Activated CD4-positive, alpha-beta T cell treated with anti-CD3 and anti-CD28 coated beads for 48 hours (primary cell): ENCODE data around the gene COL15A1.

ENCODE experiments used
- DNase-seq: peaks from one replicate; pipeline ENCODE4 v3.0.0-alpha.2; 2020

The COL15A1 gene

GRCh38 chr9:98951967-98952366, 8.3 kb downstream of the COL15A1 start:
- no peak for DNase-seq

DNA sequence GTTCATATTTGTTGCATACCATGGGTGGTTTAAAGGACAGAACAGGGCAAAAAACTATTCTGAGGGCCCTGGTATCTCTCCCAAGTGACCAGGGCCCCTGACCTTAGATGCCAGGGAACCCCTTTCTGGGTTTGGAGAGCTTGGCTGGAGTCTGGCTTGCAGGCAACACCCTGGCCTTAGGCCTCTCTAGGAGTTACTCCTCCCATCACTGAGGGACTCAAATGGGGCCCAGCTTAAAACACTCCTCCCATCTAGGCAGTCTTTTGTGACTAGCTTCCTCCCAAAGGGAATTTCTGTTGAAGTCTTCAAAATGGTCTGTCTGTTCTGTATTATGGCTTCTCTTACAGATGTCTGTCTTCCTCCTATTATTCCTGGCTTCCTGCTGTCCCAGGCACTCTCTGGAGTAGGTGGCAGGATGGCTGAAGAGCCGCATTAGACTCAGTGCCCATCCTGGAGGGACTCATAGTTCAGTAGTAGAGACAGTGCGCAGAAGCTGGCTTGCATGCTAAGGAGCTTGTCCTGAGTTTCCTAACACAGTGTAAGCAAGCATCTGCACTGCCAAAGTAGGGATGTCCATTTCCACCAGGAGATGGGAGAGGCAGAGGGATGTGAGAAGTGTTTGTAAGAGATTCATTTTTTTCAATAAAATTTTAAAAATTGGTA, 10.0 kb downstream of the COL15A1 start:
- DNase-seq = no peak

DNA sequence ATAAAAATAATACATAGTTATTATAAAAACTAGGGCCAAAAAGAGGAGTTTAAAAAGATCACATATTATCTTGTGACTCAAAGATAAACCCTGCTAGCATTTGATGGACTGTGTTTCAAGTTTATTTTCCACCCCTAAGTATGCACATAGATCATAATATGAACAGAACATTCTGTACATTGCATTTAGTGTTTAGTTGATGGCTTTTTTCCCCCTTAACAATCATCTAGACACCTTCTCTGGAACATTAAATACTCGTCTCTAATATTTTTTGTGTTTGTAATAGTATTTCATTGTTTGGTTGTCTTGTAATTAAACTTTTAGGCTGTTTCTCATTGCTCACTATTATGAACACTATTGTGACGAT, 10.5 kb downstream of the COL15A1 start:
- DNase-seq = no peak

- no peak for DNase-seq
Measured at GRCh38 chr9:98955259-98955658, 11.6 kb downstream of the COL15A1 start.

DNA sequence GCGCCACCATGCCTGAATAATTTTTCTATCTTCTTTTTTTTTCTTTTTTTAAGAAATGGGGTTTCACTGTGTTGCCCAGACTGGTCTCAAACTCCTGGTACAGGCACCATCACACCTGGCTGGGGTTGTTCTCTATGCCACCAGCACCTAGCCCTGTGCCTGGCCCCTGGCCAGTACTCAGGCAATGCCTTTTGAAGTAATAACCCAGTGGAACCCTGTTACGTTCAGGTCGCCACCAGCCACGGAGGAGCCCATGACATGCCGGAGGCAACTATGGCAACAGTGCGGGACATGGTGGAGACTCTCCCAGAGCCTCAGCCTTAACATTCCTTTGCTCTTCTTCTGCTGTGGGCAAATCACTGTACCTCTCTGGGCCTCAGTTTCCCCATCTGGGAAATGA, 14.1 kb downstream of the COL15A1 start:
- DNase-seq = no peak

GRCh38 chr9:98958271-98958984, 14.7 kb downstream of the COL15A1 start:
- no peak for DNase-seq

- DNase-seq = no peak
Measured at GRCh38 chr9:98960409-98960808, 16.7 kb downstream of the COL15A1 start.

DNA sequence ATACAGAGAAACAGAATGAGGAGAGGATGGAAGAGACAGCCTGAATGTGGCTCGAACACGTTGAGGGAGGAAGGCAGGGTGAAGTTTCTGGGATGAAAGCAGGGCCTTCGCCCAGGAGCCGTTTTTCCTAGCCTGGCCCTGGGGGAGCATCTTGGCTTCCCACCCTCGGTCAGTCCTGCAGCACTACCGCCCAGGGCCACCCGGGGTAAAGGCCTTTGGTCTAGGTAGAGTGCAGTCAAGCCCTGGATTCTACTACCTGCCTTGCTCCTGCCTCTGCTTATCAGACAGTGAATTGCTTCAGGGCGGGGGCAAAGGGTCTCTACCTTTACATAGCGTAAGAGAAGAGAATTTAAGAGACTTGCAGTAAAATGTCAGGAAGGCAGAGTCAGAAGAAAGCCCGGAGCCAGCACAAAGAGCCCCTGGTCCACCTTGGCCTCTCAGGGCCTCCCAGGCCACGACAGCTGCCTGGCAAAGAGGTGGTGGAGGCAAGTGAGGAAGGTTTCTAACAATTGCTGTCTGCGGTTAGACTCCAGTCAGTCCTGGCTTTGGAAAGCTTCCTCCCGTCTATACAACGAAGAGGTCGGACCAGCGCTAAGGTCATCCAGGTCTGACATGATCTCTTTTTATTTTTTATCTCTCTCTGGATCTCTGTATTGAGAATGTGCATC, 17.9 kb downstream of the COL15A1 start:
- DNase-seq = no peak

GRCh38 chr9:98962181-98962560, 18.5 kb downstream of the COL15A1 start:
- no peak for DNase-seq

DNA sequence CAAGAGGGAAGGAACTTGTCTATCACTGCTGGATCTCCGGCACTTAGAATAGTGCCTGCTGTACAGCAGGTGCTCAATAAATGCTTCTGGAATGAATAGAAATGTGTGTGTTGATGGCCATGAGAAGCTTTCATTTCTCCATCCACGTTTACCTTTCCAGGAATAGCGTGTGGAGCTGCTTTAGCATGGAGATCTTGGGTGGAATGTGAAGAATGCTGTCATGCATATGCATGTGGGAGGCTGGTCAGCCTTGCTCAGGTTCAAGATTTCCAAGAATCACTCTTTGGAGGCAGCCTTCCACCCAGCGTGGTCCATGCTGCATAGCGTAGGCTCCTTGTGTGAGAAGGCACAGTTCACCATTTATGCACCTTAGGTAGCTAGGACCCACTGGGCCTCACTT, 19.2 kb downstream of the COL15A1 start:
- DNase-seq = no peak

DNA sequence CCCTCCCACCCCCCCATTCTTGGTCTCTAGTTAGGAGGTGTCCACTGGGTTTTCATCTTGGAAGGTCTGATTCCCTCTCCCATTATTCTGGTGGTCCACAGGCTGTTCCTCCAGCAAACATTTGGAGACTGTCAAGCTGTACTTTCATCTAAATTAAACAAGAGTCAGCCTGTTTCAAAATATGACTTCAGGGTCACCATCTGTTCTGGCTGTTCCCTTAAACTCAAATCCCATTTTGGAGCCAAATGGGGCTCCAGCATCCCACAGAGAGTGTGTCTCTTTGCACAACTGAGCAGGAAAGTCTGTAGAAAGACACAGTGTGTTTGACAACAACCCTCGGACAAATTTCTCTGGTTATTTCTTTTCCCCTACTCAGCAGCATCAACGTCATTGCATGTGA, 20.5 kb downstream of the COL15A1 start:
- DNase-seq = no peak

DNA sequence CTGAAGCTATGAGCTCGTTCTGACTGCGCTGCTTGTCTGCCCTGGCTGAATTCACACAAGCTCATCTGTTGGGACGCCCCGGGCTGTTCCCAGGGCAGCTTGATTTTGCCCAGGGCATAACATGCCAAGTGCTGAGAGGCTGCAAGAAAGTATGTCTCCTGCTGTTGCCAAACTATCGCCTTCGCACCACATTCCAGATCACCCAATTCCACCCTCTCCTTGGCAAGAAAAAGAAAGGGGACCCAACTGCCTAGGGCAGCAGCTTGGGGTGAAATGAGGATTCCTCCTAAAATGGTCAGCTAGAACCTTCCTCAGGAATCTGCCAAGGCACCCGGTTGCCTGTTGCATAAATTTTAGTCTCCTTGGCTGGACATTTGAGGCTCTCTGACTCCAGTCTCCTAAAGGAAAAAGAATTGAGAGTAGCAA, 21.2 kb downstream of the COL15A1 start:
- DNase-seq = no peak

- DNase-seq = no peak
Measured at GRCh38 chr9:98966676-98967075, 23.0 kb downstream of the COL15A1 start.

GRCh38 chr9:98967257-98967656, 23.6 kb downstream of the COL15A1 start:
- no peak for DNase-seq

DNA sequence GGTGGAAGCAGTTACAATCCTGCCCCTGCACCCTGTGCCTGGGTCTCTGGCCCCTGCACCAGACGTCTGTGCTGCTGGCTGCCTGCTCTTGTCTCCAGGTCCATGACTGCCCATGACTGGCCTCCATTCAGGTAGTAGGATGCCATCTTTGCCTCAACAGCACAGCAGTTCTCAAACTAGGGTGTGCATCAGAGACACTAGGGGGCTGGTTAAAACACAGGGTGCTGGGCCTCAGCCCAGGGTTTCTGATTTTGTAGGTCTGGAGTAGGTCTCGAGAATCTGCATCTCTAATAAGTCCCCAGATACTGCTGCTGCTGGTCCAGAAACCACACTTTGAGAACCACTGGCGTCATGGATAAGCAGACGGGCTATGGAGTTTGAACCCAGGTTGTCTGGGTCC, 24.0 kb downstream of the COL15A1 start:
- DNase-seq = no peak

DNA sequence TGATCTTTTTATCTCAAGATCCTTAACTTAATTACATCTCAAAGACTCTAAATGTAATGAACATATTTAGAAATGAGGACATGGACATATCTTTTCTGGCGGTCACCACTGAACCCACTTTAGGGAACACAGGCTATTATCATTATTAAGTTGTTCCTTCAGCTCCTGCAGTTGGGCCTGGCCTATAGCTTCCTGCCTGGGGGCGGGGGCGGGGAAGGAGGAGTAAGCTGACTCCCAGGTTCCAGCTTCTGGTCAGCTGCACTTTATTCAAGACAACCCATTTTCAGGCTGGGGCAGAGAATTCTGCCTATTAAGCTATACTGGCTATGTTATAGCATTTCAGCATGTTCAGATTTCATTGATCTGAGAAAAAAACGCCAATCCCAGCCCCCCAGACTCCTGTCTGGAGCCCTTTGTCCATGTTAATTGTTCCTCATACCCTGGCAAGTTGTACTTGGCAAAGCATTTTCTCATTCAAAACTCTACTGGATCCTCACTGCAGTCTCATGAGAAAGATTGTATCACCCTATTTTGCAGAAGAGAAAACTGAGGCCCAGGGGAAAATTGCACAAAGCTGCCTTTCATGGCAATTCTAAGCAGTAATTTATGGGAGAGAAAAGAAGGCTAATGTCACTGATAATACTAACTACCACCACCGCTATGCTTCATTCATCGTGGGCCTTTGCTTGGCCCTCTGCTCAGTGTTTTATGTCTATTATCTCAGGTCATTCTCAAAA, 25.1 kb downstream of the COL15A1 start:
- DNase-seq = no peak

DNA sequence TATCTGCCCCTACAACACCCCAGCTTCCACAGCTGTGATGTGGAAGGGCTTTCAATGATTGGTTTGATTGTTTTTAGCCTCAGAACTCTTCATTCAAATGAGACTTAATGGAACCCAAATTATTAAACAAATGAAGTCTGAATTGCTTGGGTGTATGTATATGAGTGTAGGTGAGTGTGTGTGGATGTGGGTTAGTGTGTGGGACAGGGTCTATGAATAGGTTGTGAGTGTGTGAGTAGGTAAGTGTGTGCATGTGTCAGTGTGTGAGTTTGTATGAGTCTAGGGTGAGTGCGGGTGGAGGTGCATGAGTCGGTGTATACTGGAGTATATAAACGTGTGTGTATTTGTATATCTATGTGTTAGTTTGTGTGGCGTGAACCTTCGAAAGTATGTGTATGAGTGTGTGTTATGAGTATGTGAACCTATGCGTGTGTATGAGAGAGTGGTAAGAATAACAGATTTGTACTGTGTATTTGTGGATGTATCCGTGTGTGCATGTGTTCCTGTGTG, 26.9 kb downstream of the COL15A1 start:
- no peak for DNase-seq

GRCh38 chr9:98971168-98971914, 27.6 kb downstream of the COL15A1 start:
- no peak for DNase-seq

- DNase-seq = no peak
Measured at GRCh38 chr9:98971915-98972223, 28.2 kb downstream of the COL15A1 start.

GRCh38 chr9:98972716-98973115, 29.0 kb downstream of the COL15A1 start:
- DNase-seq = no peak

- DNase-seq = no peak
Measured at GRCh38 chr9:98973171-98973570, 29.5 kb downstream of the COL15A1 start.

DNA sequence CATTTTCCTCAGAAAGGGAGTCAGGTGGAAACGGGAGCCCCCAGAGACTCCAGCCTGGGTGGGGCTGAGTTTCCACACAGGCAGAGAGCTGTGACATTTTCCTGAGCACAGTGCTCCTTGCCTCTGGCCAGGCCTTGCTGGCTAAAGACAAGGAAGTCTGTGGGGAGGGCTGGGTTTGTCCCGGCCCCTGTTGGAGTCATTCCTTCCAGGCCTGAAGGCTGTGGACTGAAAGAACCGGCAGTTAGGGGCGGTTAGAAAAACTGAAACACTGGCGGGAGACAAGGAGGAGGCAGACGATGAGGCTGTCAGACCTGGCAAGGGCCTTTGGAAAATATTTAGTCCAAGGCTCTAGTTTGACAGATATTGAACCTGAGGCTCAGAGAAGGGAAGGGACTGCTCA, 29.9 kb downstream of the COL15A1 start:
- DNase-seq = no peak

DNA sequence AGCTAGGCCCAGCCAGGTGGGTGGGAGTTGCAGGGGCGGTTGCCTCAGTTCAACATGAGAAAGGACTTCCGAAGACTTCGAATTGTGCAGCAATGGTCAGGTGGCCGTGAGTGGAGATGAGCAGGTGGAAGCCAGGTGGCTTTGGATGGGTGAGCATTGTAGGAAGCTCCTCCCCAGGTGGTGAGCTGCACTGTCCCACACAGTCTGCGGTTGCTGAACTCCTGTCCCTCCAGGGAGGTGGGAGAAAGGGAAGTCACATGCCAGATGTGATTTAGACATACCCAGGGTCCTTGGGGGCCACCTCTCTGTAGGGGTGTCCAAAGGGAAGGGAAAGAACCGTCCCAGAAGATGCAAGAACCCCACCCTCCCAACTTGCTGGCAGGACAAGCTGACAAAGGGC, 30.4 kb downstream of the COL15A1 start:
- no peak for DNase-seq
